Astrocyte (in vitro differentiated cells and primary cell): ENCODE data around the gene RPH3AL. TPM values are rescaled to one million over a fixed set of nuclear protein-coding genes. Genes with fewer than 3 reads are reported as not detected.

Source experiments
- DNase-seq: peaks from one replicate; pipeline ENCODE4 v3.0.0-alpha.2; 2010; ENCODE audit warnings: low read depth
- FAIRE-seq: peaks from 2 replicates; lab custom pipeline; 2011; peaks lifted over from hg19 to GRCh38; lab: Jason Lieb, UNC
- H2AFZ ChIP-seq: 2 replicates; pipeline ENCODE4 v1.6.0; 2012; ENCODE audit warnings: low read depth, low read length, inconsistent platforms
- H3K27ac ChIP-seq: 2 replicates; pipeline ENCODE4 v1.5.1; 2011; ENCODE audit warnings: low read depth, low read length, inconsistent platforms
- H3K27me3 ChIP-seq: 2 replicates; pipeline ENCODE4 v1.6.0; 2011; ENCODE audit warnings: low read length, inconsistent platforms; ENCODE audit not compliant: insufficient read depth
- H3K36me3 ChIP-seq: 2 replicates; pipeline ENCODE4 v1.5.1; 2011; ENCODE audit warnings: low read length, inconsistent platforms; ENCODE audit not compliant: insufficient read depth
- H3K4me1 ChIP-seq: 2 replicates; pipeline ENCODE4 v1.5.1; 2011; ENCODE audit warnings: low read length, inconsistent platforms; ENCODE audit not compliant: insufficient read depth
- H3K4me2 ChIP-seq: 2 replicates; pipeline ENCODE4 v1.6.0; 2012; ENCODE audit warnings: low read length, inconsistent platforms
- H3K4me3 ChIP-seq: 2 replicates; pipeline ENCODE4 v1.5.1; 2011; ENCODE audit warnings: low read depth, mild to moderate bottlenecking, low read length, inconsistent platforms; ENCODE audit not compliant: insufficient read depth
- H3K79me2 ChIP-seq: 2 replicates; pipeline ENCODE4 v1.6.0; 2012; ENCODE audit warnings: mild to moderate bottlenecking, low read length, inconsistent platforms; ENCODE audit not compliant: insufficient read depth
- H3K9ac ChIP-seq: 2 replicates; pipeline ENCODE4 v1.6.0; 2012; ENCODE audit warnings: mild to moderate bottlenecking, low read length, inconsistent platforms
- H3K9me3 ChIP-seq: 2 replicates; pipeline ENCODE4 v1.5.1; 2012; ENCODE audit warnings: low read depth, mild to moderate bottlenecking, low read length, inconsistent platforms; ENCODE audit not compliant: insufficient read depth
- H4K20me1 ChIP-seq: 2 replicates; pipeline ENCODE4 v1.6.0; 2012; ENCODE audit warnings: low read length, inconsistent platforms; ENCODE audit not compliant: insufficient read depth
- H3K27ac Mint-ChIP-seq: one replicate; pipeline ENCODE4 v1.8.0; 2021; ENCODE audit warnings: mild to moderate bottlenecking, mixed read lengths; ENCODE audit not compliant: unreplicated experiment
- H3K27me3 Mint-ChIP-seq: one replicate; pipeline ENCODE4 v1.8.0; 2021; ENCODE audit warnings: low read depth, mixed read lengths; ENCODE audit not compliant: unreplicated experiment
- H3K36me3 Mint-ChIP-seq: one replicate; pipeline ENCODE4 v1.8.0; 2021; ENCODE audit warnings: low read depth, mixed read lengths; ENCODE audit not compliant: unreplicated experiment
- H3K4me1 Mint-ChIP-seq: one replicate; pipeline ENCODE4 v1.8.0; 2021; ENCODE audit warnings: low read depth, mixed read lengths; ENCODE audit not compliant: unreplicated experiment
- H3K4me3 Mint-ChIP-seq: one replicate; pipeline ENCODE4 v1.8.0; 2021; ENCODE audit warnings: mild to moderate bottlenecking, moderate library complexity, mixed read lengths; ENCODE audit not compliant: unreplicated experiment
- H3K9me3 Mint-ChIP-seq: one replicate; pipeline ENCODE4 v1.8.0; 2021; ENCODE audit warnings: mild to moderate bottlenecking, mixed read lengths; ENCODE audit not compliant: unreplicated experiment
- CTCF ChIP-seq: IDR thresholded peaks from 2 replicates; pipeline ENCODE4 v1.5.1; 2011; ENCODE audit warnings: low read depth, mild to moderate bottlenecking, inconsistent platforms, low read length, moderate library complexity; ENCODE audit not compliant: insufficient read depth
- EZH2 ChIP-seq: IDR thresholded peaks from 2 replicates; pipeline ENCODE4 v1.6.1; 2012; ENCODE audit warnings: mild to moderate bottlenecking, low read length, inconsistent platforms; ENCODE audit not compliant: insufficient read depth
- total RNA-seq: library from RNA; stranded (reverse); gene quantifications from 2 replicates; pipeline ENCODE4 v1.2.1, GENCODE V29; 2021

Gene RPH3AL
- total RNA-seq, 1 donor from 2014 or later = 3.7 TPM

- H3K4me2 ChIP-seq = no peak overlapping the region
- no peaks in the 10 kb centered on the region for H3K4me1 ChIP-seq
- H4K20me1 ChIP-seq = no peaks in the 10 kb centered on the region
- no peak overlapping the region for H3K9ac ChIP-seq
- no peak overlapping the region for H3K4me3 Mint-ChIP-seq
- no peak overlapping the region for H2AFZ ChIP-seq
- H3K4me3 ChIP-seq = no peak overlapping the region
- H3K36me3 ChIP-seq = no peaks in the 10 kb centered on the region
- no peak overlapping the region for H3K27ac ChIP-seq
- peaks cover 48% of the 10 kb centered on the region for H3K27me3 Mint-ChIP-seq
- H3K9me3 ChIP-seq = no peaks in the 10 kb centered on the region
- no peak for DNase-seq
- H3K9me3 Mint-ChIP-seq = peaks cover 2% of the 10 kb centered on the region
- peaks cover 25% of the 10 kb centered on the region for H3K27me3 ChIP-seq
- FAIRE-seq = no peak
- no peak overlapping the region for H3K27ac Mint-ChIP-seq
- no peaks in the 10 kb centered on the region for H3K4me1 Mint-ChIP-seq
- H3K79me2 ChIP-seq = no peaks in the 10 kb centered on the region
- peaks cover 2% of the 10 kb centered on the region for H3K36me3 Mint-ChIP-seq
- TF ChIP-seq EZH2 (no peak), CTCF (no peak)
Measured at GRCh38 chr17:173166-173911, 179.3 kb downstream of the RPH3AL start.

GRCh38 chr17:172401-172800 is 180.2 kb downstream of the RPH3AL start:
- TF ChIP-seq CTCF = no peak
- no peak for TF ChIP-seq EZH2
- no peak overlapping the region for H2AFZ ChIP-seq
- H3K4me1 ChIP-seq = no peaks in the 10 kb centered on the region
- no peak overlapping the region for H3K4me2 ChIP-seq
- H3K9me3 ChIP-seq = no peaks in the 10 kb centered on the region
- H3K4me1 Mint-ChIP-seq = no peaks in the 10 kb centered on the region
- H3K27me3 ChIP-seq = peaks cover 17% of the 10 kb centered on the region
- no peak overlapping the region for H3K4me3 ChIP-seq
- H4K20me1 ChIP-seq = no peaks in the 10 kb centered on the region
- peaks cover 2% of the 10 kb centered on the region for H3K36me3 Mint-ChIP-seq
- no peak overlapping the region for H3K9ac ChIP-seq
- H3K36me3 ChIP-seq = no peaks in the 10 kb centered on the region
- no peak overlapping the region for H3K4me3 Mint-ChIP-seq
- no peak for FAIRE-seq
- H3K27ac Mint-ChIP-seq = no peak overlapping the region
- peaks cover 38% of the 10 kb centered on the region for H3K27me3 Mint-ChIP-seq
- DNase-seq = no peak
- no peak overlapping the region for H3K27ac ChIP-seq
- peaks cover 2% of the 10 kb centered on the region for H3K9me3 Mint-ChIP-seq
- no peaks in the 10 kb centered on the region for H3K79me2 ChIP-seq

- Histone ChIP-seq H3K79me2 (no peaks in the 10 kb centered on the region), H3K9ac (no peak overlapping the region), H4K20me1 (no peaks in the 10 kb centered on the region), H3K36me3 (no peaks in the 10 kb centered on the region), H3K4me2 (no peak overlapping the region), H3K27me3 (peaks cover 12% of the 10 kb centered on the region), H3K4me3 (no peak overlapping the region), H3K27ac (no peak overlapping the region), H3K9me3 (no peaks in the 10 kb centered on the region), H3K4me1 (no peaks in the 10 kb centered on the region), H2AFZ (no peak overlapping the region)
- Mint-ChIP-seq H3K4me1 (no peaks in the 10 kb centered on the region), H3K27me3 (peaks cover 33% of the 10 kb centered on the region), H3K36me3 (no peaks in the 10 kb centered on the region), H3K9me3 (peaks cover 2% of the 10 kb centered on the region), H3K4me3 (no peak overlapping the region), H3K27ac (no peak overlapping the region)
- FAIRE-seq = no peak
- TF ChIP-seq EZH2 (no peak), CTCF (no peak)
- no peak for DNase-seq
Measured at GRCh38 chr17:171871-172270, 180.7 kb downstream of the RPH3AL start.
